Smooth muscle cell (in vitro differentiated cells): ENCODE measurements around the gene C2orf78. TPM values are rescaled to one million over a fixed set of nuclear protein-coding genes. Genes with fewer than 3 reads are reported as not detected.

ENCODE experiments used
- DNase-seq: peaks from one replicate; lab custom pipeline; 2025; ENCODE audit not compliant: unreplicated experiment; lab: John Stamatoyannopoulos, UW
- H2AFZ ChIP-seq: fragments of 200-600 bp; sonication (generic); 2 replicates; pipeline ENCODE4 v1.6.0; 2016; ENCODE audit warnings: antibody characterized with exemption, low read depth, mild to moderate bottlenecking
- H3F3A ChIP-seq: fragments of 200-600 bp; sonication (generic); 2 replicates; pipeline ENCODE4 v1.6.0; 2017; ENCODE audit warnings: antibody characterized with exemption, low read depth
- H3K27ac ChIP-seq: fragments of 200-600 bp; sonication (generic); 2 replicates; pipeline ENCODE4 v1.5.1; 2016; ENCODE audit warnings: low read depth, mild to moderate bottlenecking
- H3K27me3 ChIP-seq: fragments of 200-600 bp; sonication (generic); 2 replicates; pipeline ENCODE4 v1.6.1; 2016; ENCODE audit warnings: low read depth, mild to moderate bottlenecking
- H3K36me3 ChIP-seq: fragments of 200-600 bp; sonication (generic); 2 replicates; pipeline ENCODE4 v1.5.1; 2016; ENCODE audit warnings: low read depth
- H3K4me1 ChIP-seq: fragments of 200-600 bp; sonication (generic); 2 replicates; pipeline ENCODE4 v1.5.1; 2016; ENCODE audit warnings: low read depth
- H3K4me2 ChIP-seq: fragments of 200-600 bp; sonication (generic); 2 replicates; pipeline ENCODE4 v1.6.0; 2016; ENCODE audit warnings: mild to moderate bottlenecking
- H3K4me3 ChIP-seq: fragments of 200-600 bp; sonication (generic); 2 replicates; pipeline ENCODE4 v1.5.1; 2016; ENCODE audit warnings: mild to moderate bottlenecking
- H3K79me2 ChIP-seq: fragments of 200-600 bp; sonication (generic); 2 replicates; pipeline ENCODE4 v1.6.0; 2016; ENCODE audit warnings: low read depth, mild to moderate bottlenecking
- H3K9ac ChIP-seq: fragments of 200-600 bp; sonication (generic); 2 replicates; pipeline ENCODE4 v1.6.0; 2016; ENCODE audit warnings: low read depth
- H3K9me3 ChIP-seq: fragments of 200-600 bp; sonication (generic); replicated peaks from 2 replicates; pipeline ENCODE4 v1.5.1; 2016; ENCODE audit warnings: low read depth
- H4K20me1 ChIP-seq: fragments of 200-600 bp; sonication (generic); 2 replicates; pipeline ENCODE4 v1.6.0; 2016; ENCODE audit warnings: low read depth
- WGBS: methylation state at CpG from one replicate; pipeline ENCODE4 v1.1.7; 2016; ENCODE audit warnings: low lambda C conversion rate; 5-methylcytosine and 5-hydroxymethylcytosine counted together
- polyA plus RNA-seq: library from polyadenylated mRNA; unstranded; fragments of >200 nt; fragmentation: Nextera tagmentation; extraction: Ambion mirVana; gene quantifications from 2 replicates; pipeline ENCODE4 v1.2.1, GENCODE V29; 2016
- total RNA-seq: library from RNA; depleted of rRNA; stranded (reverse); fragments of >200 nt; gene quantifications from 2 replicates; pipeline ENCODE4 v1.2.3, GENCODE V29; 2014
- TF ChIP-seq, protein P1 (sequence below): fragments of 200-600 bp; sonication (generic); IDR thresholded peaks from 2 replicates; pipeline ENCODE4 v1.5.1; 2017; ENCODE audit warnings: borderline replicate concordance, mild to moderate bottlenecking, antibody characterized with exemption; ENCODE audit not compliant: insufficient read depth, poor library complexity, severe bottlenecking

The C2orf78 gene
- total and polyA plus RNA-seq, 2 experiments from 2014 or later = not detected

DNA sequence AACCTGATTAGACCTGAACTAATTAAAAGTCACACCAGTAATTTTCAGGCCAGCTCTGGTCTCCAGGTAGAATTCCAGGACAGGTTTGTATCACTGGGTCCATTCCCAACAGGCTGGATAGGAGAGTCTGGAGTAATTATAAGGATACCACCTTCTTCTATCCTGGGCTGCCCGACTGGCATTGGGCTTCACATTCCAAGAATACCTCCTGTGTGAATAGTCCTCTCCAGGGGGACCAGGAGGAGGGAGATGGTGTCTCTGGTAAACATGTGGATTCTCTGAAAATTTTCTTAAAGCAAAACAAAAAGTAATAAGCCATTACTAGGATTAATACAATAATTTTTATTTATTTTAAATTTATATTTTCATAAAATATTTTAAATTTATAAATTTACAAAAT is 21.4 kb upstream of the C2orf78 start:
- H3K9ac ChIP-seq = no peak overlapping the region
- no peak for DNase-seq
- 72% methylated on average over 1 of the region's 1 CpG for WGBS
- H3K4me1 ChIP-seq = no peaks in the 10 kb centered on the region
- H4K20me1 ChIP-seq = peaks cover 42% of the 10 kb centered on the region
- no peak overlapping the region for H3K27ac ChIP-seq
- H3K36me3 ChIP-seq = peaks cover 27% of the 10 kb centered on the region
- TF ChIP-seq, protein P1, sequence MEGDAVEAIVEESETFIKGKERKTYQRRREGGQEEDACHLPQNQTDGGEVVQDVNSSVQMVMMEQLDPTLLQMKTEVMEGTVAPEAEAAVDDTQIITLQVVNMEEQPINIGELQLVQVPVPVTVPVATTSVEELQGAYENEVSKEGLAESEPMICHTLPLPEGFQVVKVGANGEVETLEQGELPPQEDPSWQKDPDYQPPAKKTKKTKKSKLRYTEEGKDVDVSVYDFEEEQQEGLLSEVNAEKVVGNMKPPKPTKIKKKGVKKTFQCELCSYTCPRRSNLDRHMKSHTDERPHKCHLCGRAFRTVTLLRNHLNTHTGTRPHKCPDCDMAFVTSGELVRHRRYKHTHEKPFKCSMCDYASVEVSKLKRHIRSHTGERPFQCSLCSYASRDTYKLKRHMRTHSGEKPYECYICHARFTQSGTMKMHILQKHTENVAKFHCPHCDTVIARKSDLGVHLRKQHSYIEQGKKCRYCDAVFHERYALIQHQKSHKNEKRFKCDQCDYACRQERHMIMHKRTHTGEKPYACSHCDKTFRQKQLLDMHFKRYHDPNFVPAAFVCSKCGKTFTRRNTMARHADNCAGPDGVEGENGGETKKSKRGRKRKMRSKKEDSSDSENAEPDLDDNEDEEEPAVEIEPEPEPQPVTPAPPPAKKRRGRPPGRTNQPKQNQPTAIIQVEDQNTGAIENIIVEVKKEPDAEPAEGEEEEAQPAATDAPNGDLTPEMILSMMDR = no peak
- H3K79me2 ChIP-seq = no peaks in the 10 kb centered on the region
- H3K4me3 ChIP-seq = no peak overlapping the region
- H3K4me2 ChIP-seq = no peak overlapping the region
- H3F3A ChIP-seq = no peaks in the 10 kb centered on the region
- H2AFZ ChIP-seq = no peak overlapping the region
- H3K9me3 ChIP-seq = no peaks in the 10 kb centered on the region
- no peaks in the 10 kb centered on the region for H3K27me3 ChIP-seq

DNA sequence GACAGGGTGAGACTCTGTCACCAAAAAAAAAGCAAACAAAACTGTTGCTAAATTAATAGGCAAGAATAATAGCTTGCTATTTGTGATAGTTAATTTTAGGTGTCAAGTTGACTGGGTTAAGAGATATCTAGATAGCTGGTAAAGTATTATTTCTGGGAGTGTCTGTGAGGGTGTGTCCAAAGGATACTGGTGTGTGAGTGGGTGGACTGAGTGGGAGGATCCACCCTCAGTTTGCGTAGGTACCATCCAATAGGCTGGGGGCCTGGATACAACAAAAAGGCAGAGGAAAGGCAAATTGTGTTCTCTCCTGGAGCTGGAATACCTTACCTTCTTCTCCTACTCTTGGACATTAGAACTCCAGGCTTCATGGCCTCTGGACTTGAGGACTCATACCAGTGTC is 19.0 kb upstream of the C2orf78 start:
- H3K9me3 ChIP-seq = no peaks in the 10 kb centered on the region
- no peaks in the 10 kb centered on the region for H3K27me3 ChIP-seq
- H4K20me1 ChIP-seq = peaks cover 55% of the 10 kb centered on the region
- H3F3A ChIP-seq = no peaks in the 10 kb centered on the region
- DNase-seq = no peak
- no peak overlapping the region for H3K4me3 ChIP-seq
- 96% methylated on average over 1 of the region's 1 CpG for WGBS
- TF ChIP-seq, protein P1 = no peak
- H3K79me2 ChIP-seq = peaks cover 6% of the 10 kb centered on the region
- no peak overlapping the region for H2AFZ ChIP-seq
- H3K4me2 ChIP-seq = no peak overlapping the region
- H3K9ac ChIP-seq = no peak overlapping the region
- H3K4me1 ChIP-seq = no peaks in the 10 kb centered on the region
- peaks cover 42% of the 10 kb centered on the region for H3K36me3 ChIP-seq
- no peak overlapping the region for H3K27ac ChIP-seq

DNA sequence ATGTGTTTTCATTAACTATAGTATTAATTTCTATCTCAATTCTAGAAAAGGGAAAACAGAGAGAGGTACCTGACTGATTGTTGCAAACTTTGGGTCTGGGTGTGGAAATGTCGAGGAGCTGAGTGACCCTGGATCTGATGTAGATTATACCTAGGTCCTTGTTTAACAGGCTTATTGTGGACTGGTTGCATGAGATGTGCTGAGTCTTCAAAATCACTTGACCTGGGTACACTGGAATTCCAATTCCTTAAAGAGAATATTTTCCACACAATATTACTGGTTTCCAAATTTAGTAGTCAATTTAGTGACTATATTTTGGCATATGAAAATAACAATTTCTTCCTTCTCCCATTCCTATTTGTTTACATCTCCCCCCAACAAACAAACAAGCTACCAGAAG is 17.6 kb upstream of the C2orf78 start:
- H4K20me1 ChIP-seq = peaks cover 61% of the 10 kb centered on the region
- H3K27ac ChIP-seq = no peak overlapping the region
- no peaks in the 10 kb centered on the region for H3K27me3 ChIP-seq
- H3K4me2 ChIP-seq = no peak overlapping the region
- no peaks in the 10 kb centered on the region for H3K9me3 ChIP-seq
- H3K36me3 ChIP-seq = peaks cover 32% of the 10 kb centered on the region
- no peaks in the 10 kb centered on the region for H3K4me1 ChIP-seq
- H3K9ac ChIP-seq = no peak overlapping the region
- H3K79me2 ChIP-seq = peaks cover 11% of the 10 kb centered on the region
- H3F3A ChIP-seq = no peaks in the 10 kb centered on the region
- H3K4me3 ChIP-seq = no peak overlapping the region
- TF ChIP-seq, protein P1 = no peak
- no peak overlapping the region for H2AFZ ChIP-seq
- no peak for DNase-seq
- WGBS = 97% methylated on average over 1 of the region's 1 CpG

DNA sequence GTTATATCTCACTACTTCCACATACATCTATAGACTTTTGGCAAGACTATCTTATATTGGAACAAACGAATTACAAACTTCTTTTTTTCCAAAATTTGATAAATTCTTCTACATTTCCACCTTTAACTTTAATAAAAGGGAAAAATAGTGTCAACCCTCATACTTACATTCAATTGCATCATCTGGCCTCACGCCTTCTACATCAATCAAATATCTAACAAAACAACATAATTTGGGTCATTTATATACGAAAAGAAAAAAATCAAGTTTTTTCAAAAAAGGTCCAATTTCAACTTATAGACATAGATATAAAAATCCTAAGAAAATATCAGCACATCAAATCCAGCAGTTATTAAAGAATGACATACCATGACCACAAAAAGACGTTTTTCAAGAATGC is 17.0 kb upstream of the C2orf78 start:
- Histone ChIP-seq H3K4me3 (no peak overlapping the region), H2AFZ (no peak overlapping the region), H3K4me2 (no peak overlapping the region), H3K9ac (no peak overlapping the region), H3F3A (no peaks in the 10 kb centered on the region), H3K27me3 (no peaks in the 10 kb centered on the region), H3K27ac (no peak overlapping the region), H4K20me1 (peaks cover 61% of the 10 kb centered on the region), H3K36me3 (peaks cover 30% of the 10 kb centered on the region), H3K79me2 (peaks cover 12% of the 10 kb centered on the region), H3K9me3 (no peaks in the 10 kb centered on the region), H3K4me1 (no peaks in the 10 kb centered on the region)
- TF ChIP-seq, protein P1 = no peak
- WGBS = 98% methylated on average over 4 of the region's 4 CpGs
- DNase-seq = no peak
